Epithelial cell of proximal tubule (primary cell): ENCODE results near the gene ZNF415. TPM values are rescaled to one million over a fixed set of nuclear protein-coding genes. Genes with fewer than 3 reads are reported as not detected.

Source experiments
- DNase-seq: peaks from one replicate; pipeline ENCODE4 v3.0.0-alpha.2; 2011; ENCODE audit warnings: low read depth
- H3K4me3 ChIP-seq: 2 replicates; pipeline ENCODE4 v1.5.1; 2011; ENCODE audit warnings: low read depth, mild to moderate bottlenecking, low read length
- CTCF ChIP-seq: conservative IDR thresholded peaks from 2 replicates; pipeline ENCODE4 v1.5.1; 2012; ENCODE audit warnings: low read depth, mild to moderate bottlenecking, low read length
- total RNA-seq: library from RNA; depleted of rRNA; stranded (reverse); fragments of >200 nt; gene quantifications from 2 replicates; pipeline ENCODE4 v1.2.3, GENCODE V29; 2015

The ZNF415 gene
- total RNA-seq, 1 donor from 2014 or later = 3.1 TPM

- H3K4me3 ChIP-seq = peak overlapping the region; percentile 69
- no peak for DNase-seq
- no peak for TF ChIP-seq CTCF
These were observed 25.5 kb upstream of the ZNF415 start for GRCh38 chr19:53158119-53158656.

DNA sequence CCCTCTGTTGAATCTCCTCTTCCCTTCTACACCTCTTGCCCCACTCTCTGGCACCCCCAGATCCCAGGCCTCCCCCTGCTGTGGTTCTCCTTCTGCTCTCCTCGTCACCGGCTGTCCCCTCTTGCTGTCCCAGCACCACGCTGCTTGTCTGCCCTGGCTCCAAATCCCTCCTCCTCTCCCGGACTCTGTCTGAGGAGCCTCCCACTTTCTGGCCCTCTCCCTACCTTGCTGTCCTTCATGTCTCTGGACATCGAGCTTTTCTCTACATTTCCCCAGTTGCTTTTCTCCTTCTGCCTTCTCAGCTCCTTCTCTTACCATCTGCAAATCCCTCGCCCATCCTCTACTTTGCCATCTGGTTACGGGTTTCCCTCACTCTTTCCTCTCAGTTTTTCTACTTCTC lies 24.9 kb upstream of the ZNF415 start:
- no peak for DNase-seq
- peak overlapping the region; percentile 69 for H3K4me3 ChIP-seq

GRCh38 chr19:53156850-53157249 lies 24.1 kb upstream of the ZNF415 start:
- TF ChIP-seq CTCF = no peak
- no peak overlapping the region for H3K4me3 ChIP-seq
- no peak for DNase-seq

More for the DNA sequence above, 24.9 kb upstream of the ZNF415 start:
- no peak for TF ChIP-seq CTCF

- no peak overlapping the region for H3K4me3 ChIP-seq
- no peak for TF ChIP-seq CTCF
- no peak for DNase-seq
These were observed 14.9 kb upstream of the ZNF415 start for GRCh38 chr19:53147645-53148044.

GRCh38 chr19:53140351-53140750 lies 7.6 kb upstream of the ZNF415 start:
- DNase-seq = no peak
- no peak overlapping the region for H3K4me3 ChIP-seq
- no peak for TF ChIP-seq CTCF

GRCh38 chr19:53136432-53136831 lies 3.7 kb upstream of the ZNF415 start:
- TF ChIP-seq CTCF = no peak
- H3K4me3 ChIP-seq = no peak overlapping the region
- DNase-seq = no peak

- no peak for DNase-seq
- peak overlapping the region; percentile 70 for H3K4me3 ChIP-seq
- TF ChIP-seq CTCF = no peak
These were observed 983 bp downstream of the ZNF415 start for GRCh38 chr19:53131727-53132126.
